NCI-H510A (cell line): ENCODE data around the gene LONRF3.
A peak's percentile ranks its signal among the peaks of the same experiment; 100 is the strongest.

Experiments
- DNase-seq: peaks from one replicate; lab custom pipeline; 2025; lab: John Stamatoyannopoulos, UW

The LONRF3 gene

DNA sequence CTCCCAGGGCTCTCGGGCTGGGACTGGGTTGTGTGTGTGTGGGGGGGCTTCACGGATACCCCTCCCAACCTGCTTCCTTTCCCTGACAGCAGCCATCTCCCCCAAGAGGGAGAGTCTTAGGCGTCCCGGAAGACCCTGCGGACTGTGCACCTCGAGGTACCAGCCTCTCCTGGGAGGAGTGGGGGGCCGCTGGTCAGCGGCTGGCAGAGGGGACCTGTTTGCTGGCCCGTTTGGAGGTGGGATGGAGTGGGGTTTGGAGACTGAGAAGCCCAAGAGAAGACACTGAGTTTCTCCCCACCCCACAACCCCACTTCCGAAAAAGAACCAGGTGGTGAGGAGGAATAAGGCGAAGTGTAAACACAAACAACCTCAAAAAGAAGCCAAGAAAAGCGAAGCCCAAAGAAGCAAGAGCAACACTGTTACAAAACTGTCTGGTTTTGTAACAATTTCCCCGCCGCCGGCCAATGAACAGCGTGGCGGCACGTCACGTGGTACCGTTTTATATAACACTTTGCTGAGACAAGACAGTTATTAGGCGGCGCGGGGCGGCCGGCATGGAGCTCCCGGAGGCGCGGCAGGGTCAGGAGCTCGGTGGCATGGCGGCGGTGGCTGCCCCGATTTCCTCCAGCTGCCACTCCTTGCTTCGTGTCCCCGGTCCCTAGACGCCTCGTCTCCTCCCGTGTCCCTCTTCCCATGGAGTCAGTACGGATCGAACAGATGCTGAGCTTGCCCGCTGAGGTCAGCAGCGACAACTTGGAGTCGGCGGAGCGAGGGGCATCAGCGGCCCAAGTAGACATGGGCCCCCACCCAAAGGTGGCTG is at the start of gene LONRF3:
TSS of gene LONRF3 (plus strand) at position 531 of the 820 bp plus-strand sequence. CDS start at position 694, 163 bp downstream.
- DNase-seq = peak; percentile 31

DNA sequence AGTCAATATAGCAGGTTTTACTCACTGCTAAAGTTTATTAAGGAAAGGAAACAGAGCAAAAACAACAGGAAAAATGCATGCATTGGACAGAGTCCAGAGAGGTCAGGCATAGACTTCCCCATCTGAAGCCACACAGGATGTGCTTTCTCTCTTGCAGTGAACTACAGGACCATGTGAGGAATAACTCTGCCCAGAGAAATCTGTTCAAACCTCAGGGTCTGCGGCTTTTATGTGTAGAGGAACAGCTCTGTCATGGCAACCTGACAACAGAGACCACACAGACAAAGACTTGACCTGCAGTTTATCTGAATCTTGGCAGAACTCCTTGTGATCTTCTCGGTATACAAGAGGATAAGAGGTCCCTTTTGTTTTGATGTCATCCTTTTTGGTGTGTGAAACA is 46.3 kb upstream of the LONRF3 start:
- no peak for DNase-seq

DNA sequence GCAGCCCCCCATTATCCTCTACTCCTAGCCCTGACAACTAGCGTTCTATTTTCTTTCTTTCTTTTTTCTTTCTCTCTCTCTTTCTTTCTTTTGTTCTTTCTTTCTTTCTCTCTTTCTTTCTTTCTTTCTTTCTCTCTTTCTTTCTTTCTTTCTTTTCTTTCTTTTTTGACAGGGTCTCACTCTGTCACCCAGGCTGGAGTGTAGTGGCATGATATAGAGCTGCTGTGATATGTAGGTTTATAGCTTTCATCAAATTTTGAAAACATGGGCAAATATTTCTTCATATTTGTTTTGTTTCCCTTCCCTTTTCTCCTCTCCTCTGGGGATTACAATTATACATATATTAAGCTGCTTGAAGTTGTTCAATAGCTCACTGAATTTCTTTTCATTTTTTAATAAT is 39.1 kb upstream of the LONRF3 start:
- no peak for DNase-seq

DNA sequence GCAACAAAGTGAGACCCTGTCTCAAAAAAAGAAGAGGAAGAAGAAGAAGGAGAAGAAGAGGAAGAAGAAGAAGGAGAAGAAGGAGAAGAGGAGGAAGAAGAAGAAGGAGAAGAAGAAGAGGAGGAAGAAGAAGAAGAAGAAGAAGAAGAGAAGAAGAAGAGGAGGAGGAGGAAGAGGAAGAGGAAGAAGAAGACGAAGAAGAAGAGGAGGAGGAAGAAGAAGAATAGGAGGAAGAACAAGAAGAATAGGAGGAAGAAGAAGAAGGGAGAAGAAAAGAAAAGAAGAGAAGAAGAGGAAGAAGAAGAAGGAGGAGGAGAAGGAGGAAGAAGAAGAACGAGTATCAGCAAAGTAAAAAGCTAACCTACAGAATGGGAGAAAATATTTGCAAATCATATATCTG is 33.3 kb upstream of the LONRF3 start:
- DNase-seq = no peak

DNA sequence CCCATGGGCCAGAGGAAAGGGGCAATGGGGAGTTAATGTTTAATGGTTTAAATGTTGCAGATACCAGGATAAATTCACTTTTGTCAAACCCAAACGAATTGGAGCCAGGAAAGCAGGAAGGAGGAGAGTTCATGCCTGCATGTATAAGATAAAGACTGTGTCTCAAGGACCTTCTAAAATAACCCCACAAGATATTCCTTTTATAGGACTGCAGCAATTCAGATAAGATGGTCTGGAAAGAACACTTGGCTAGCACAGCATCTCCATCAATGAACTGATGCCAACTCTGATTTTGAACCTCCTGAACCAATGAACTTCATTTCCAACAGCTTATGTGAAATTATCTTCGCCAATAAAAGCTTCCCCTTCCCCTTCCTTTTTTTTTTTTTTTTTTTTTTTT is 31.3 kb upstream of the LONRF3 start:
- DNase-seq = no peak

DNA sequence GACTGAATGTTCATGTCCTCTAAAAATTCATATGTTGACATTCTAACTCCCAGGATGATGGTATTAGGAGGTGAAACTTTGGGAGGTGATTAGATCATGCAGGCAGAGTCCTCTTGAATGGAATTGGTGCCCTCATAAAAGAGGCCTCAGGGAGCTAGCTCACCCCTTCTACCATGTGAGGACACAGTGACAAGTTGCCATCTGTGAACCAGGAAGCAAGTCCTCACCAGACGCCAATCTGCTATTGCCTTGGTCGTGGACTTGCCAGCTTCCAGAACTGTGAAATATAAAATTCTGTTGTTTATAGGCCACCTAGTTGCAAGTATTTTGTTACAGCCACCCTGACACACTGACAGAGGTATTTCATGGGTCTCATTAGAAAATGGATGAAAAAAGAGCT is 28.5 kb upstream of the LONRF3 start:
- DNase-seq = no peak

DNA sequence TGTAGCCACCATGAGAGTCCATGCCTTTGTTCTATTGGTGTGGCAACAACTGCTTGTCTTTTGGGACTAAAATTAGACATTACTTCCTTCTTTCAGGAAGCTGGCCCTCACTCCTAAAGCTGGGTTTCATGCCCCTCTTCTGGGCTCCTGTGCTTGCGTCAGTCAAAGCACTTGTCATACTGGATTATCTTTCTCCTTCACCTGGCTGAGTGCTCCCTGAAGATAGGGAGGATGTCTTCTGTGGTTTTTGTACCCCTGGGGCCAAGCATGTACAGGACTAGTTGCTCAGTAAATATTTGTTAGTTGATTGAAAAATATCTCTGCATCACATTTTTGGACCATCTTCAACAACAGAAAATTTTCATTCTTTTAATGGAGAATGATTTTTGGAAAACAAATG is 26.1 kb upstream of the LONRF3 start:
- no peak for DNase-seq

DNA sequence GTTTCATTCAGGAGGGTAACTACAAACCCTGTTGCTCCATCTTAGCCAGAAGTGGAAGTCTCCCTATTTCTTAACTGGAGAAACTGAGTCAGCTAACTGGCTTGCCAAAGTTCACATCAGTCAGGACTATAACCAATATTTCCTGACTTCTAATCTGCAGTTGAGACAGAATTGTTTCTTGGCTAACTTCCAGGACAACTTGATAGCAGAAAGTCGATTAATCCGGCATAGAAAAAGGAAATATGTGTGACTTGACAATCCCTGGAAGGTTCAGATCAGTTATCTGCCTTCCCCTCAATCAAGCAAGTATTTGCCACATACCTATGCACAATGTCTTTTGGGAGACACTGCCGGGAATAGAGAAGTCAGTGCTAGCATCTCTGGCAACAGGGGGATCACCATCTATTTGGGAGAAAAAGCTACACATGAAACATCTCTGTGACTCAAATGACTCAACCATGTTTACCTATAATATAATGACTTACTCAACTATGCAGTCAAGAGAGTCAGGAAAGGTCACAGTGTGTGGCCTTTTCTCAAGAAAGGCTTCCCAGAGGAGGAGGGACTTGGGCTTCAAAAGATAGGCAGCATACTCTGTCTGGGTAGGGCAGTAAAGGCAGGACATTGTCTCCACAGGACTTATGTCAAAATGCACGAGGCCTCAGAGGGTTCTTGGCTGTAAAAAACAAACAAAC is 12.4 kb upstream of the LONRF3 start:
- no peak for DNase-seq

DNA sequence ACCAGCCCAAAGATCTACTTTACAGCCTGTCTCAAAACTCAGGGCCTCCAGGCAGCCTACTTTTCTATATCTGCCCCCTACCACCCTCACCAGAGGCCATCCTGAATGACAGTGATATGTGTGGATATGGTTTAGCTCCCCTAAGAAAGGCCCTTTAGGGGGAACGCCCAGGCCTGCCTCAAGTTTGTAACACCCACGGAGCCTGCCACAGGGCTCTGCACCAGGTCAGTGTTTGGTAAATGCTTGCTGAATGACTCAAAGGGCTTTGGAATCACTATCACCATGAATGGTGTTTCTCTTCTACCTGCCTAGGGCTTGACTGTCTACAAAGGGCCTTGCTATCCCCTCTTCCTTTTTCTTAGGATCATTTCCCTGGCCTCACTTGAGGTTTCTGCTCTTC is 11.3 kb upstream of the LONRF3 start:
- no peak for DNase-seq

DNA sequence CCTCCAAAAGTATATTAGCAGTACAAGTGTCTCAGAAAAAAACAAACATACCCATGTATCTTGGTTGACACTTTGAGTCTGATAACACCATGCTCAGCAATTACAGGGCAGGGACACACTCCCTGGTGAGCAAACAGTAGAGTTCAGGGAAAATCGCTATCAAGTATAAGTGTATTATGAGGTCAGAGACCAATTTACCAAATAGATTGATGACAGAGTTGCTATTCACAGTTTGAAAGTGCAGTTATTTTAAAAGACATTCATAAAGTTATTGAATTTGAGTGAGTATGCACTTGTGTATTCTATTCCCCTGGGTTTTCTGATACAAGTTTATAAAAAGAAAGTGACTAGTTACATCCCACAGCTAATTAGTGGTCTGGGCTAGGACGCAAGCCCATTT is 10.2 kb upstream of the LONRF3 start:
- DNase-seq = no peak

DNA sequence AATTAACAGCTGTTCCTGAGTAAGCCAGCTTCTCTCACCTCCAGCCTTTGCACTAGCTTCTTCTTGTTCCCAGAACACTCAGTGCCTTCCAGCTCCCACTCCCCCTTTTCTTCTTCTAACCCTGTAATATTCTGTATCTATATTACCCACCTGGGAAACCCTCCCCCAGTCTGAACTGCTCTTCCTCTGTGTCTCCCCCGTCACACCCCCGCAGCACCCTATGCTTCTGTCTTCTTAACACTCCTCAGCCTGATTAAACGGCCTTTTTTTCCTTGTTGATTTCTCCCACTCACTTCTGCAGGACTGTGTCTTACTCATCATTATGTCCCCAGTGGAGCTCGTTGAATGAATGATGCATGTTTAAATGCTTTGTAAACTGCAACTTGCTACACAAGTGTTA is 9.0 kb upstream of the LONRF3 start:
- DNase-seq = no peak

DNA sequence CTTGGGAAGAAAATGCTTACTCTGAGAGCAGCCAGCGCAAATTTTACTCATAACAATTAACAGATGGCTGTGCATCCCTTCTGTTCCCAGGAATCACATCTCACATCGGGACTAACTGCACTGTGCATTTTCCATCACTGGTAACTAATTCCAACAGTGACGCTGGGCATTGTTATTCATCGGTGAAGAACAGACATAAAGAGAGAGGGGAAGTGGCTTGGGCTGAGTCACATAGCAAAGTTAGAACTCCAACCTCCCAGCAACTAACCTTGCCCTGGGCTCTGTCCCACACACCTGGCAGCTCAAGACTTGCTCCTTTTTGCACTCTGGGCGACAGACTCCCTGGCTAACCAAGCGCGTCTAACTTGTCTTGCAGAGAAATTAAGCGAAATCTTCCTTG is 6.4 kb upstream of the LONRF3 start:
- no peak for DNase-seq

DNA sequence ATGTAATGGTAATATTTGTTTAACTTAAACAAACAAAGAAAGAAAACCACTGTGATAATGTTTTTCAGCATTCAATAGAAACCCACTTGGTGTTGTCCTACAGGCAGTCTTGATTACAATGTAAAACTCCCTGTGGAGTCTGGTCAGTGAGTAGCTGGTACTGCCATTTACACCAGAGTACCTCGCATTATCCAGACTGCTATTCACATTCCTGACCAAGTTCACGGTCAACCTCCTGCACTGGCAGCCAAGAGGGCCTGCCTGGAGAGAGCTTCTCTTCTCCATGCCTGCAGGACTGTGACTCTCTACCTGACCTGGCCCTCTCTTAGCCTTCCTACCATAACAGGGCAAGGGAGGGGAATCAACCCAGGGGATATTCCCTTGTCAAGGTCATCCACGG is 2.9 kb upstream of the LONRF3 start:
- DNase-seq = no peak

DNA sequence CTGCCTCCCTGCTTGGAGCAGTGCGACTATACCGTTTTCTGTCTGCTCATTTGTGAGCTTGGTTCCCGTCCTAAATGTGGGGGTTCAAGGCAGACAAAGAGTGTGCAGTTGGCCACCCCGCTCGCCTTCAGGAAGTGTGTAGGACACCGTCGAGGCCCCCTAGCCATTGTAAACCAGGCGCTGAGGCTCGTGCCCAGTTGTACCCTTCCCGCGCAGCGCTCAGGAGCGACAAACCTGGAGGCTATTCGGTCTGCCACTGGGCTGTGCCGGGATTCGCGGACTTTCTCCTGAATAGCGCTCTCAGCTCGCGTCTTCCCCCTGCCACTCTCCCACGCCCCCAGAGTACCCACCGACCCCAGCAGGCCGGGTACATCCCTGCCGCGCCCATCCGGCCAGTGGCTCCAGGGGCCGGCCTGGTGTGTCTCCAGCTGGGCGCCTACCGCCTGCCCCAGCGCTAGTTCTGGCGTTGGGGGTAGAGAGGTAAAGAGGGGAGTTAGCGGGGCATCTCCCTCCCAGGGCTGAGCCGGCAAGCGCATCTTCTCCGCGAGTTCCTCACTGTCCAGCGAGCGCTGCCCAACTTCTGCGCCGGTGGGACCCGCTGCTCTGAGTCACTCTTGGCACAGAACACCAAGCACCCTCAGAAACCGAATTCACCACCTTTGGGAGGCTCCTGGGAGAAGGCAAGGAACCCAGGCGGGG is 880 bp upstream of the LONRF3 start:
- no peak for DNase-seq

DNA sequence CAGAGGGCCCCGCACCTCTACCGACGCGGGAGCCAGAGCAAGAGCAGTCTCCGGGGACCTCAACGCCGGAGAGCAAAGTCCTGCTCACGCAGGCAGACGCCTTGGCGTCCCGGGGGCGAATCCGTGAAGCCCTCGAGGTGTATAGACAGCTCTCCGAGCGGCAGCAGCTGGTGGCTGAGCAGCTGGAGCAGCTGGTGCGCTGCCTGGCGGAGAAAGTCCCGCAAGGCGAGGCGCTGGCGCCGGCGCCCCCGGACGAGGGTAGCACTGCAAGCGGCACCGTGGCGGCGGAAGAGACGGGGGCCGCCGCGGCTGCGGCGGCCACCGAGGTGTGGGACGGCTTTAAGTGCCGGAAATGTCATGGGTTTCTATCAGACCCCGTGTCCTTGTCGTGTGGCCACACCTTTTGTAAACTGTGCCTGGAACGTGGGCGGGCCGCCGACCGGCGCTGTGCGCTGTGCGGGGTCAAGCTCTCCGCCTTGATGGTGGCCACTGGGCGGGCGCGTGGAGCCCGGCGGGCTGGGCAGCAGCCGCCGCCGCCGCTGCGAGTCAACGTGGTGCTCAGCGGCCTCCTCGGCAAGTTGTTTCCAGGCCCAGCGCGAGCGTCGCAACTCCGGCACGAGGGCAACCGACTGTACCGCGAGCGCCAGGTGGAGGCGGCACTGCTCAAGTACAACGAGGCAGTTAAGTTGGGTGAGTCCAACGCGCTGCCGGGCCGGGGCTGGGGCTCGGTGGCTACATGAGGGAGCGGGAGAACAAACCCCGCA is 672 bp downstream of the LONRF3 start:
- peak; percentile 29 for DNase-seq

DNA sequence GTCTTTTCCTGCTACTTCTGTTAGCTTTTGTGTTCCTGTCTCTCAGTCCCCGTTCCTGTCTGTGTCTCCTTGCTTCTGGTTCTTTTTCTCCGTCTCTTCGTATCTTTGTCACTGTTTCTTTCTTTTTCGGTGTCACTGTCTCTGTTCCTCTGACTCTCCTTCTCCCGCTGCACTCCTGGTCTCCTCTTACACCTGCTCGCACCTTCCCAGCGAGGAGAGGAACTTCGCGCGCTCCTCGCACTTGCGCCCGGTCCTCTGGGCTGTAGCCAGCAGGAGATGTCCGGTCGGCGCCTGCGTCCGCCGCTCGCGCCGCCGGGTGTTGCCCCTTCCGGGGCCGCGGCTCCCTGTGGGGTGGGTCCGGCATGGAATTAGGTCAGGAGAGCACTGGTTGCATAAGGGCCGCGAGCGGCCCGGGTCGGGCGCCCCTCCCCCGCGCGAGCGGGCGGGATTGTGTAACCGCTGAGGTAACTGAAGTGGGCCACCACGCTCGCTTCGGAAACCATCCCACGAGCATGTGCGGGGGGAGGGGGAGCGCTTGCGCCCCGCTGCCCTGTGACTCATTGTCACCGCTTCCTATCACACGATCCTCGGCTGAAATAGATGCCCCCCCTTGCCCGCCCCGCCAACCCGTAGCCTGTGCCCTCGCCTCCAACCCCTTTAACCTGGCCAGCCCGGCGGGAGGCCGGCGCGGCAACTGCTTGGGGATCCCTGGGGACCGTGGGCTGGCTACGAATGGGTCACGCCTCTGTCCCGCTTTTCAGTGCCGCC is 1.6 kb downstream of the LONRF3 start:
- peak; percentile 2 for DNase-seq

DNA sequence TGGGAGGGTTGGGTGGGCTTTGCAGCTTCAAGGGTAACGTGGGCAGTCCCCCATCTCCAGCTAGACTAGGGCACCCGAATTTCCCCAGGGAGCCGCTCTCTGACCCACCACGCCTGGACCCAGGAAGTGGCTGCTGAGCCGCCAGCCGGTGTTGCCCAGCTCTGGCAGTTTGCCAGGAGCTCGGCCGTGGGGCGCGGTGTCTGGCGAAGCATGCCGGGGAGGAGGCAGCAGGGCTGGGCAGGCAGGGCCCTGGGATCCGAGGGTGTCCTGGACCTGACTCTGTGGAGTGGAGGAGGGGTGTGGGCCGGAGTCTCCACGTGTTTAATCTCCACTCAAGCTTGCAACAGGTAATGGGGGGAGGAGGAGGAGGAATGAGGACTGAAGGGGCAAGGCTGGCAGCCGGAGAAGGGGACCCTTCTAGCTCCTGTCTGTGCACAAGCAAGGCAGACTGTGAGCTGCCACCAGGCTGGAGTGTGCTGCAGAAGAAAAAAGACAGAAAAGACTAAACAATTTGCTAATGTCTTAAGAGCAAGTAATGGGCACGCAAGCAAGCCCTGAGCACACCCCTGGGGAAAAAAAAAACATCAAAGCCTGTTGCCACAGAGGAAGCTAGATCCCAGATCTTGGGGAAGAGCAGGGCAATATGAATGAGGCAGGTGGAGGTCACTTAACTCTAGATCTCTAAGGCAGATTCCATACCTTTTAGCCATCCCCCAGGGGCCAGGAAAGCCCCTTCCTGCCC is 2.4 kb downstream of the LONRF3 start:
- DNase-seq = peak; percentile 5

DNA sequence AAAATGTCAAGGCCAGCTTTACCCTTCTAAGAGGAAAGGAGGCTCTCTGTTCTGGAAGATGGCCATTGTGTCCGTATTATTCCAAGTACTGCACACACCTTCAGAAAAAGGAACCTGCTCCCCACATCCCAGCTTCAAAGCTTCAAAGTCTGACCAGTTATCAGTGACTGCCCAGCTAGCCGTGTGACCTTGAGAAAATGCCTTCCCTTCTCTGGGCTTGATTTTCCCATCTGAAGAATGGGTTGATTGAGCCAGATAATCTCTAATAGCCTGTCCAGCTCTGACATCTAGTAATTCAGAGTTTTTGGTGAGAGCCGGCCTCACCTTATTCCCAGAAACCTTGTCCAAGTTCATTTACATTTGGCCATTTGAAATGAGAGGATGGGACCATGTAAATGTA is 3.0 kb downstream of the LONRF3 start:
- DNase-seq = no peak

DNA sequence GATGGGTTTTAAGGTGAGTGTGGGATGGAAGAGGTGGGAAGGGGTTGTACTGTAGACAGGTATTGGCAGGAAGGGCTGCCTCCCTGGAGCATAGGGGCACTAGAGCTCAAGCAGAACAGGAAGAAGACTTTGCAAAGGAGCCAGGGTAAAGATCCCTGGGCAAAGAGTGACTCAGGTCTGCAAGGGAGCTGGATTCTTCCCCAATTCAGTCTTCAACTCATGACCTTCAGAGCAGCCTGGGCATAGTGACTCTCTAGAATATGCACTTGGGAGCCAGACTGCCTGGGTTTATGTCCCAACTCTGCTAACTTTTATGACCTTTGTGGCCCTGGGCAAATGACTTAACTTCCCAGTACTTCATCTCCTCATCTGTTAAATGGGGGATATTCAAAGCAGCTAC is 4.0 kb downstream of the LONRF3 start:
- no peak for DNase-seq

DNA sequence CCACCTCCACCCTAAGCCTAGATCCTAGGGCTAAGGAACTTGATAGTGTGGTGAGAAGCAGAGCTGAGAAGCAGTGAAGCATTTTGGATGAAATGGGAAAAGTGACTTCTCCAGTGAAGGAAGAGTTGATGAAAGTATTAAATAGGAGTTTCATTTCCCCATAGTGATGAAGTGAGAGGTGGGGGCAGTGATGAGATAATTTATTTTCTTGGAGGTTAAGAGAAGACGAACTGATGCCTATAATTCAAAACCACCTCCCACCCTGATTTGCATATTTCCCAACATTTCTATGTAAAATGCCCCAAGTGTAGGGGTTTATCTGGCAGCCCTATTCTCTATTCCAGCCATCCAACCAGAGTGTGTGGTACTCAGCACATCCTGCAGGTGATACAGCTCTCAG is 6.3 kb downstream of the LONRF3 start:
- no peak for DNase-seq

DNA sequence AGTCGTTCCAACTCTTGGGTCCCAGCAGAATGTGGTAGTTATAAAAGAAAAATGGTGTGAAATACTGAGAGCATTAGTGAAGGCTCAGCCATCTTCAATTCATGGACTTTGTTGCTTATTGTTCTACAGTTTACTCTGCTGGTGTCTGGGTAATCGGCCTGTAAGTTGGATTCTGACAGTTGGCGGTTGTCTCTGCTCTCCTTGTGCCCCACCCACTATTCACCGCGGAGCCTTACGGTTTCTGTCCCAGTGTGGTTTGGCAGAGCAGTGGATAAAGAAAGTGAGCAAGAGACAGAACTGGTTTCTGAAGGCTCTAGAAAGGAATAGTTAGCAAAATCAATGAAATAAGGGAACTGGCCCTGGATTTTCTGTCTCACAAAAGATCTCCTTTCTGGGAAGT is 9.1 kb downstream of the LONRF3 start:
- DNase-seq = no peak
